H9 (cell line): Measurements from ENCODE around the gene CD180. TPM values are rescaled to one million over a fixed set of nuclear protein-coding genes. Genes with fewer than 3 reads are reported as not detected.

ENCODE experiments used
- DNase-seq: peaks from one replicate; pipeline ENCODE4 v3.0.0-alpha.2; 2017
- H2AFZ ChIP-seq: one replicate; pipeline ENCODE4 v1.6.1; 2013; ENCODE audit warnings: mild to moderate bottlenecking, low read length, control low read depth, moderate library complexity
- H2AK5ac ChIP-seq: 2 replicates; pipeline ENCODE4 v1.6.1; 2013; ENCODE audit warnings: low read length, control low read depth, mixed read lengths; ENCODE audit not compliant: insufficient read length
- H2BK120ac ChIP-seq: one replicate; pipeline ENCODE4 v1.6.1; 2013; ENCODE audit warnings: low read depth, mild to moderate bottlenecking, low read length, control low read depth, inconsistent platforms; ENCODE audit not compliant: poor library complexity, severe bottlenecking
- H2BK12ac ChIP-seq: 2 replicates; pipeline ENCODE4 v1.6.1; 2013; ENCODE audit warnings: low read length, control low read depth, mixed read lengths, low read depth; ENCODE audit not compliant: insufficient read length
- H2BK15ac ChIP-seq: 2 replicates; pipeline ENCODE4 v1.6.1; 2013; ENCODE audit warnings: low read depth, low read length, control low read depth
- H2BK20ac ChIP-seq: one replicate; pipeline ENCODE4 v1.6.1; 2013; ENCODE audit warnings: low read depth, mild to moderate bottlenecking, low read length, control low read depth, inconsistent platforms; ENCODE audit not compliant: poor library complexity, severe bottlenecking
- H2BK5ac ChIP-seq: 2 replicates; pipeline ENCODE4 v1.6.1; 2013; ENCODE audit warnings: low read length, control low read depth, mixed read lengths; ENCODE audit not compliant: insufficient read length
- H3K14ac ChIP-seq: 2 replicates; pipeline ENCODE4 v1.6.1; 2013; ENCODE audit warnings: low read length, control low read depth; ENCODE audit not compliant: insufficient read depth
- H3K18ac ChIP-seq: 2 replicates; pipeline ENCODE4 v1.6.1; 2013; ENCODE audit warnings: low read depth, mild to moderate bottlenecking, mixed read lengths, low read length, control low read depth; ENCODE audit not compliant: insufficient read length
- H3K23ac ChIP-seq: 2 replicates; pipeline ENCODE4 v1.6.1; 2013; ENCODE audit warnings: low read length, control low read depth, mixed read lengths, low read depth; ENCODE audit not compliant: insufficient read length
- H3K23me2 ChIP-seq: 2 replicates; pipeline ENCODE4 v1.6.1; 2013; ENCODE audit warnings: low read depth, mild to moderate bottlenecking, mixed read lengths, low read length, control low read depth; ENCODE audit not compliant: insufficient read length, poor library complexity, severe bottlenecking
- H3K27ac ChIP-seq: 2 replicates; pipeline ENCODE4 v1.5.1; 2013; ENCODE audit warnings: low read length, control low read depth, mixed read lengths, low read depth; ENCODE audit not compliant: insufficient read length
- H3K27me3 ChIP-seq: 2 replicates; pipeline ENCODE4 v1.6.1; 2013; ENCODE audit warnings: low read length, control low read depth, inconsistent platforms; ENCODE audit not compliant: insufficient read depth
- H3K4ac ChIP-seq: 2 replicates; pipeline ENCODE4 v1.6.1; 2013; ENCODE audit warnings: low read depth, mild to moderate bottlenecking, control low read depth, inconsistent platforms, low read length, moderate library complexity
- H3K4me1 ChIP-seq: 2 replicates; pipeline ENCODE4 v1.6.1; 2013; ENCODE audit warnings: low read length, control low read depth, inconsistent platforms; ENCODE audit not compliant: insufficient read depth
- H3K4me2 ChIP-seq: 2 replicates; pipeline ENCODE4 v1.6.1; 2013; ENCODE audit warnings: low read length, control low read depth, mixed read lengths; ENCODE audit not compliant: insufficient read length, insufficient read depth
- H3K56ac ChIP-seq: 2 replicates; pipeline ENCODE4 v1.6.1; 2013; ENCODE audit warnings: low read depth, mild to moderate bottlenecking, mixed read lengths, low read length, control low read depth; ENCODE audit not compliant: insufficient read length
- H3K79me1 ChIP-seq: 2 replicates; pipeline ENCODE4 v1.6.1; 2013; ENCODE audit warnings: low read depth, mild to moderate bottlenecking, moderate library complexity, low read length, control low read depth, inconsistent platforms; ENCODE audit not compliant: insufficient read depth, poor library complexity, severe bottlenecking
- H3K79me2 ChIP-seq: 2 replicates; pipeline ENCODE4 v1.6.1; 2013; ENCODE audit warnings: low read length, control low read depth, inconsistent platforms; ENCODE audit not compliant: insufficient read depth
- H3K9ac ChIP-seq: 2 replicates; pipeline ENCODE4 v1.6.1; 2013; ENCODE audit warnings: low read length, control low read depth, mixed read lengths; ENCODE audit not compliant: insufficient read length; ENCODE audit errors: extremely low read depth
- H3K9me3 ChIP-seq: one replicate; pipeline ENCODE4 v1.6.1; 2013; ENCODE audit warnings: low read depth, low read length, inconsistent platforms; ENCODE audit not compliant: control insufficient read depth
- H3T11ph ChIP-seq: one replicate; pipeline ENCODE4 v1.6.1; 2013; ENCODE audit warnings: mild to moderate bottlenecking, low read length, control low read depth, inconsistent platforms
- H4K20me1 ChIP-seq: one replicate; pipeline ENCODE4 v1.6.1; 2013; ENCODE audit not compliant: control insufficient read depth, insufficient read length, insufficient read depth
- H4K5ac ChIP-seq: 2 replicates; pipeline ENCODE4 v1.6.1; 2013; ENCODE audit warnings: low read depth, mild to moderate bottlenecking, mixed read lengths, low read length, control low read depth; ENCODE audit not compliant: insufficient read length
- H4K8ac ChIP-seq: replicated peaks from 2 replicates; pipeline ENCODE4 v1.6.1; 2013; ENCODE audit warnings: low read length, control low read depth, mixed read lengths, low read depth; ENCODE audit not compliant: insufficient read length
- H4K91ac ChIP-seq: 2 replicates; pipeline ENCODE4 v1.6.1; 2013; ENCODE audit warnings: low read depth, mild to moderate bottlenecking, moderate library complexity, mixed read lengths, low read length, control low read depth; ENCODE audit not compliant: insufficient read length
- H3K27ac Mint-ChIP-seq, 3 experiments: 2 replicates in 2 of 3; 3 replicates in 1 of 3; pipeline ENCODE4 v1.8.0; 2020 to 2021; ENCODE audit warnings: mixed read lengths in 3 of 3, mild to moderate bottlenecking in 1 of 3, moderate library complexity in 1 of 3
- H3K27me3 Mint-ChIP-seq: 2 replicates; pipeline ENCODE4 v1.8.0; 2021; ENCODE audit warnings: low read depth, mild to moderate bottlenecking, moderate library complexity, mixed read lengths
- H3K36me3 Mint-ChIP-seq, 3 experiments: 2 replicates in 2 of 3; 3 replicates in 1 of 3; pipeline ENCODE4 v1.8.0; 2020 to 2021; ENCODE audit warnings: low read depth in 3 of 3, mixed read lengths in 3 of 3; ENCODE audit not compliant: insufficient read depth in 1 of 3
- H3K4me1 Mint-ChIP-seq, 2 experiments: 2 replicates each; pipeline ENCODE4 v1.8.0; 2020; ENCODE audit warnings: mixed read lengths in 2 of 2
- H3K4me3 Mint-ChIP-seq, 2 experiments: 2 replicates in 1 of 2; 3 replicates in 1 of 2; pipeline ENCODE4 v1.8.0; 2020 to 2021; ENCODE audit warnings: mild to moderate bottlenecking in 2 of 2, mixed read lengths in 2 of 2, moderate library complexity in 1 of 2
- H3K9me3 Mint-ChIP-seq, 2 experiments: 2 replicates in 1 of 2; 3 replicates in 1 of 2; pipeline ENCODE4 v1.8.0; 2020; ENCODE audit warnings: mild to moderate bottlenecking in 2 of 2, mixed read lengths in 2 of 2, moderate library complexity in 1 of 2
- CTCF ChIP-seq: fragments of 200-600 bp; sonication (generic); conservative IDR thresholded peaks from 3 replicates; pipeline ENCODE4 v1.8.0; 2021; ENCODE audit warnings: antibody characterized with exemption, mild to moderate bottlenecking
- WGBS: extraction: QIAGEN DNeasy Blood & Tissue Kit; methylation state at CpG from one replicate; pipeline ENCODE4 v1.1.7; 2013; ENCODE audit warnings: missing lambda C conversion rate, low lambda C conversion rate, mixed read lengths; ENCODE audit not compliant: insufficient read length; ENCODE audit errors: extremely low coverage; 5-methylcytosine and 5-hydroxymethylcytosine counted together
- total RNA-seq: library from RNA; stranded (reverse); gene quantifications from 2 replicates; pipeline ENCODE4 v1.2.1, GENCODE V29; 2021

The CD180 gene
- total RNA-seq, 1 experiment from 2014 or later, result not detected

- Histone ChIP-seq H3K79me1 (no peaks in the 10 kb centered on the region), H3K18ac (no peak overlapping the region), H4K20me1 (no peaks in the 10 kb centered on the region), H3K27me3 (no peaks in the 10 kb centered on the region), H2AFZ (no peak overlapping the region), H3K14ac (no peak overlapping the region), H3K4me2 (no peak overlapping the region), H2AK5ac (no peak overlapping the region), H3K4ac (no peak overlapping the region), H3K79me2 (no peaks in the 10 kb centered on the region), H4K91ac (no peak overlapping the region), H3T11ph (no peak overlapping the region), H3K23me2 (no peaks in the 10 kb centered on the region), H3K4me1 (no peaks in the 10 kb centered on the region), H3K23ac (no peak overlapping the region), H2BK120ac (no peak overlapping the region), H2BK15ac (no peak overlapping the region), H3K56ac (no peak overlapping the region), H2BK20ac (no peak overlapping the region), H3K27ac (no peak overlapping the region), H4K8ac (no peak overlapping the region), H2BK5ac (no peak overlapping the region), H3K9ac (no peak overlapping the region), H3K9me3 (no peaks in the 10 kb centered on the region), H4K5ac (no peak overlapping the region), H2BK12ac (no peak overlapping the region)
- no CpG with 5 or more reads among the region's 5 CpGs for WGBS
- no peaks in the 10 kb centered on the region for H3K9me3 Mint-ChIP-seq
- no peaks in the 10 kb centered on the region for H3K4me1 Mint-ChIP-seq
- H3K36me3 Mint-ChIP-seq, result no peaks in the 10 kb centered on the region
- no peak for DNase-seq
- H3K27me3 Mint-ChIP-seq, result peaks cover 2% of the 10 kb centered on the region; the same call in 1 of the 2 replicates
- no peak overlapping the region for H3K4me3 Mint-ChIP-seq
- TF ChIP-seq CTCF, result no peak
- H3K27ac Mint-ChIP-seq, result no peak overlapping the region
Measured at GRCh38 chr5:67222243-67223025, 25.8 kb upstream of the CD180 start.
